Measurements from ENCODE around the gene WWTR1. TPM values are rescaled to one million over a fixed set of nuclear protein-coding genes. Genes with fewer than 3 reads are reported as not detected.

The WWTR1 gene
- total RNA-seq, 4 donors from 2014 or later = 11.3 to 30.7 (median 17.6) TPM

DNA sequence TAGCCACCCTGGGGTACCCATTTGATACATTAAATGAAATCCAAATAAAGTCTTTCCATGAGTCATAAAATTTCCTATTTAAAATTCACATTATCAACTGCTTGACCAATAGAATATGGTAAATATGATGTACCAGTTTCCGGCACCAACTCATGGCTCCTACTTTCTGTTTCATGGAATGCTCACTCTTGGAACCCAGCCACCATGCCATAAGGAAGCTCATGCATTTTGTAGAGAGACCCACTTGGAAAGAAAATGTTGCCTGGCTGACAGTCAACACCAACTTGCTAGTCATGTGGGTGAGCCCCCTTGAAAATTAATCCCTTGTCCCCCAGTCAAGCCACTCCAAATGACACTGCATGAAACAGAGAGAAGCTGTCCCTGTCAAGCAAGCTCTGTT lies 57.2 kb downstream of the WWTR1 start:
- ATAC-seq = no peak
- H3K27ac ChIP-seq = no peak overlapping the region
- no peak overlapping the region for H3K4me3 ChIP-seq
- no peaks in the 10 kb centered on the region for H3K9me3 ChIP-seq
- TF ChIP-seq CTCF (IDR thresholded peaks at IDR 0.05 in 4 of 5, conservative IDR thresholded peaks at IDR 0.05 in 1 of 5) (no peak), POLR2A (IDR thresholded peaks at IDR 0.05) (no peak)
- H3K36me3 ChIP-seq = no peaks in the 10 kb centered on the region
- no peak for DNase-seq
- in situ Hi-C loops (cut with MboI; ENCODE audit: low sequenced_read_pairs in 4 of 4) (no loop called here), intact Hi-C loops (cut with DNase I; ENCODE audit: low total_unique reads) (no loop called here)
- no peaks in the 10 kb centered on the region for H3K27me3 ChIP-seq
- peaks cover 18 to 22% of the 10 kb centered on the region in 2 donors for H3K4me1 ChIP-seq

GRCh38 chr3:149599236-149599635 lies 58.6 kb downstream of the WWTR1 start:
- Histone ChIP-seq H3K27ac (no peak overlapping the region), H3K27me3 (no peaks in the 10 kb centered on the region), H3K4me1 (peaks cover 6 to 17% of the 10 kb centered on the region in 2 donors), H3K4me3 (no peak overlapping the region), H3K9me3 (no peaks in the 10 kb centered on the region), H3K36me3 (no peaks in the 10 kb centered on the region)
- ATAC-seq (no peak), DNase-seq (no peak)
- TF ChIP-seq POLR2A (IDR thresholded peaks at IDR 0.05) (no peak), CTCF (IDR thresholded peaks at IDR 0.05 in 4 of 5, conservative IDR thresholded peaks at IDR 0.05 in 1 of 5) (no peak)
- intact Hi-C loops (cut with DNase I; ENCODE audit: low total_unique reads) (no loop called here), in situ Hi-C loops (cut with MboI; ENCODE audit: low sequenced_read_pairs in 4 of 4) (loop anchor here in 1 of 4 donors (10.0 kb wide), 1 partner anchor 56 kb away; the partner anchor contains the start of gene WWTR1)

DNA sequence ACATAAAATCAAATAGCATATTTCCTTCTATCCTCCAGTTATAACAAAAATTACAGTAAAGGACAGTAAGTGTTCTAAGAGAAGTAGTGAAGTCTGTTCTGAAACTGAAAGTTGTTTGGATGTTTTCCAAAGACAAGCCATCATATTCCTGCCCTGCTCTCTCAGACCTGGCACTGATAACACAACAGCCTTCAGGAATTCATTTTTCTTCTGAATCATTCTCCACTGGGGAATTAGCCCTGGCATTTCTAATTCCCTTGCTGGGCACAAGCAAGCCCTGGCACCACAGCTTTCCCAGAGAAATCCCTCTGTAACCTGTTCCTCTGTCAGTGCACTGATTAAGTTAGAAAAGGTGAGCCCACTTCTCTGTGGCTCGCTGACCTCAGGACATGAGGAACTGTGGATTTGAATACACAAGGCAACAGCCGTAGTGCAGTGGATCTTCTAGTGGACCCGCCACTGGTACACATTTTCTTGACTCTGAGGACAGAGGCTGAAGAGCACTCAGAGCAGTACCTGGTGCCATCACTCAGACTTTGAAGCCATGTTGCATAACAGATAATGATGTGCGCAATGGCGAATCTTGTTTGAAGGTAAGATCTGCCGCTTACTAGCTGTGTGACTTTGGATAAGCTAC lies 61.6 kb downstream of the WWTR1 start:
- intact Hi-C loops (cut with DNase I; ENCODE audit: low total_unique reads) = no loop called here
- ATAC-seq (no peak), DNase-seq (no peak)
- H3K27me3 ChIP-seq = no peaks in the 10 kb centered on the region
- peaks cover 27 to 28% of the 10 kb centered on the region in 2 donors for H3K4me1 ChIP-seq
- H3K27ac ChIP-seq = peak overlapping the region in 1 of 4 donors; percentile 10
- no peak overlapping the region for H3K4me3 ChIP-seq
- in situ Hi-C loops (cut with MboI; ENCODE audit: low sequenced_read_pairs in 4 of 4) = loop anchor here in 1 of 4 donors (10.0 kb wide), 1 partner anchor 59 kb away; the partner anchor contains the start of gene WWTR1
- no peak for TF ChIP-seq CTCF (IDR thresholded peaks at IDR 0.05 in 4 of 5, conservative IDR thresholded peaks at IDR 0.05 in 1 of 5)
- no peaks in the 10 kb centered on the region for H3K9me3 ChIP-seq
- H3K36me3 ChIP-seq = no peaks in the 10 kb centered on the region

- DNase-seq (no peak), ATAC-seq (no peak)
- peak overlapping the region in 1 of 4 donors; percentile 29 for H3K4me3 ChIP-seq
- peak overlapping the region; percentile 72 to 85 (median 82) for H3K27ac ChIP-seq
- H3K27me3 ChIP-seq = no peaks in the 10 kb centered on the region
- H3K4me1 ChIP-seq = peaks cover 50 to 54% of the 10 kb centered on the region in 2 donors
- TF ChIP-seq CTCF (IDR thresholded peaks at IDR 0.05 in 4 of 5, conservative IDR thresholded peaks at IDR 0.05 in 1 of 5) (no peak), POLR2A (IDR thresholded peaks at IDR 0.05) (no peak)
- H3K9me3 ChIP-seq = no peaks in the 10 kb centered on the region
- intact Hi-C loops (cut with DNase I; ENCODE audit: low total_unique reads) = loop anchor here (1.0 kb wide), 1 partner anchor 64 kb away; no protein-coding TSS in a partner anchor
- no peaks in the 10 kb centered on the region for H3K36me3 ChIP-seq
- in situ Hi-C loops (cut with MboI; ENCODE audit: low sequenced_read_pairs in 4 of 4) = loop anchor here in 1 of 4 donors (10.0 kb wide), 1 partner anchor 61 kb away; the partner anchor contains the start of gene WWTR1
These were observed 64.2 kb downstream of the WWTR1 start for GRCh38 chr3:149593418-149594160.
